ENCODE results near the gene NLRP4. TPM values are rescaled to one million over a fixed set of nuclear protein-coding genes. Genes with fewer than 3 reads are reported as not detected.

Gene NLRP4, protein sequence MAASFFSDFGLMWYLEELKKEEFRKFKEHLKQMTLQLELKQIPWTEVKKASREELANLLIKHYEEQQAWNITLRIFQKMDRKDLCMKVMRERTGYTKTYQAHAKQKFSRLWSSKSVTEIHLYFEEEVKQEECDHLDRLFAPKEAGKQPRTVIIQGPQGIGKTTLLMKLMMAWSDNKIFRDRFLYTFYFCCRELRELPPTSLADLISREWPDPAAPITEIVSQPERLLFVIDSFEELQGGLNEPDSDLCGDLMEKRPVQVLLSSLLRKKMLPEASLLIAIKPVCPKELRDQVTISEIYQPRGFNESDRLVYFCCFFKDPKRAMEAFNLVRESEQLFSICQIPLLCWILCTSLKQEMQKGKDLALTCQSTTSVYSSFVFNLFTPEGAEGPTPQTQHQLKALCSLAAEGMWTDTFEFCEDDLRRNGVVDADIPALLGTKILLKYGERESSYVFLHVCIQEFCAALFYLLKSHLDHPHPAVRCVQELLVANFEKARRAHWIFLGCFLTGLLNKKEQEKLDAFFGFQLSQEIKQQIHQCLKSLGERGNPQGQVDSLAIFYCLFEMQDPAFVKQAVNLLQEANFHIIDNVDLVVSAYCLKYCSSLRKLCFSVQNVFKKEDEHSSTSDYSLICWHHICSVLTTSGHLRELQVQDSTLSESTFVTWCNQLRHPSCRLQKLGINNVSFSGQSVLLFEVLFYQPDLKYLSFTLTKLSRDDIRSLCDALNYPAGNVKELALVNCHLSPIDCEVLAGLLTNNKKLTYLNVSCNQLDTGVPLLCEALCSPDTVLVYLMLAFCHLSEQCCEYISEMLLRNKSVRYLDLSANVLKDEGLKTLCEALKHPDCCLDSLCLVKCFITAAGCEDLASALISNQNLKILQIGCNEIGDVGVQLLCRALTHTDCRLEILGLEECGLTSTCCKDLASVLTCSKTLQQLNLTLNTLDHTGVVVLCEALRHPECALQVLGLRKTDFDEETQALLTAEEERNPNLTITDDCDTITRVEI
- total RNA-seq, result not detected in 2 replicates

DNA sequence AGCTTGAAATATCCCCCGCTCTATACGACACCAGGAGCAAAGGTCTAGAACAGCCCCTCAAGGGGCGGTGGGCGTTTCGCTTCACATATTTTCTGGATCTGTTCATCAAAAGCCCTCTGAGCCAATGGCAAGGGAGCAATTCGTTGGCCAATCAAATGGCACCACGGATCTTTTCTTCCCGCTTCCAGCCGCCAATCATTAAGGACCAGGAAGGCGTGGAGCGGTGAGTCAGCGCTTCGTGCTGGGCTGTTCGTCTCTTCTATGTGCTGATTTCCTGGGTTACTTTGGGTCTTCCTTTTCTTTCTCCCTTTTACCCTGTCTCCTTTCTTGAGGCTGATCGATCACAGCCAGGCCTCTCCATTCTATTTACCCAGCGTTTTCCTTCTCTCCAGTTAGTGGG lies at the start of gene NLRP4:
Gene NLRP4 (plus strand): TSS at position 201 of the 400 bp plus-strand sequence. CDS start 15,541 bp downstream, outside the sequence.

GRCh38 chr19:55831846-55832245 lies 4.5 kb upstream of the NLRP4 start, which contains the start of gene NLRP11:
TSS of gene NLRP11 (minus strand) at chr19:55831999. CDS start at chr19:55818174, 13,825 bp downstream.

Other genes starting within 250 kb of the NLRP4 start
- 3.8 and 5.2 TPM in 2 replicates for gene FIZ1, start 237.0 kb upstream of the NLRP4 start, total RNA-seq
- gene ZNF524, start 236.3 kb upstream of the NLRP4 start, total RNA-seq, result 8.9 and 21.0 TPM in 2 replicates
- 3.5 and 3.9 TPM in 2 replicates for gene ZNF865, start 230.9 kb upstream of the NLRP4 start, total RNA-seq
- gene ZNF784, start 212.0 kb upstream of the NLRP4 start, total RNA-seq, result 4.7 and 4.8 TPM in 2 replicates
- gene ZNF580, start 195.5 kb upstream of the NLRP4 start, total RNA-seq, result 4.2 and 6.3 TPM in 2 replicates
- gene ZNF581, start 192.9 kb upstream of the NLRP4 start, total RNA-seq, result 17.2 and 31.8 TPM in 2 replicates
- gene CCDC106, start 188.3 kb upstream of the NLRP4 start, total RNA-seq, result 12.8 and 13.4 TPM in 2 replicates
- 100 and 116 TPM in 2 replicates for gene U2AF2, start 181.5 kb upstream of the NLRP4 start, total RNA-seq
- 83.7 and 153 TPM in 2 replicates for gene EPN1, start 161.3 kb upstream of the NLRP4 start, total RNA-seq
- gene NLRP9, start 98.1 kb upstream of the NLRP4 start, total RNA-seq, result not detected in 2 replicates
- not detected in 2 replicates for gene RFPL4A, start 77.4 kb upstream of the NLRP4 start, total RNA-seq
- not detected in 2 replicates for gene RFPL4AL1, start 67.4 kb upstream of the NLRP4 start, total RNA-seq
- under 0.01 TPM in 1 of 2 replicates, not detected in the other for gene NLRP11, start 4.5 kb upstream of the NLRP4 start, total RNA-seq
- gene NLRP13, start 95.8 kb downstream of the NLRP4 start, total RNA-seq, result not detected in 2 replicates
- gene NLRP8, start 111.3 kb downstream of the NLRP4 start, total RNA-seq, result not detected in 2 replicates
- not detected in 2 replicates for gene NLRP5, start 150.2 kb downstream of the NLRP4 start, total RNA-seq

Measured in smooth muscle cell of trachea (primary cell).